Measurements from ENCODE around the gene RNF126.

The RNF126 gene

DNA sequence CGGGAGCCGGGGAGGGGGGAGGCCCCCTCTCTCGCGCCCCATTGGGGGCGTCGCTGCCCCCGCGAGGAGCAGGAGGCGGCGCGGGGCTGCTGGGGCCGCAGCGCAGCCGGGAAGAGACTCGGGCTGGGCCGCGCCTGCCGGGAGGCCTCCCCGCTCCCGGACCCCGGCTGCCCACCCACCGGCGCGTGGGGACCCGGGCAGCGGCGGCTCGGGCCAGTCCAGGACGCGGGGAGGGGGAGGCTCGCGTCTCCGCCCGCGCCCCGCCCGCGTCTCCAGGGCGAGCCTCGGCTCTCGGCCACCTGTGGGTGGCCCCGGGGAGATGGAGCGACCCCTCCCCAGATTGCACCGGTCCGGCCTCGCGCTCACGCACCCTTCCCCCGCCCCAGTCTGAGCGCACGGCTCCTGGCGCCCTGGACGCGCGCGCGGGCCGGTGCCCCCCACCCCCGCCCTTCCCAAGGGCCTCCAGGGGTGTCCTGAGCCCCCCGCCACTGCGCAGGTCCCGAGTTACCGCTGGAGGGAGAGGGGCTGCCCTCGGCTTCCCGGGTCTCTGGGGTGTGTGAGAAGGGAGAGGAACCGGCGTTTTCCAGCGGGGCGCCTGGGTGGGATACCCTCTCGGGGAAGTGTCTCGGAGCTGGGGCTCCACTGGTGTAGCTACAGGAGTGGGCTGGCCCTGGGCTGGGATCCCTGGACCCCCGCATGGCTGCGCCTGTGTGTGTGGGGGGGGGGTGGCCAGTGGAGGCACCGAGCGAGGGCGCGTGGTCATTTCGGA is 46.4 kb upstream of the RNF126 start:
- H3K27me3 ChIP-seq (ENCODE audit: insufficient read depth, poor library complexity, severe bottlenecking), result peaks cover 12% of the 10 kb centered on the region
- TF ChIP-seq SPI1 (IDR thresholded peaks at IDR 0.05; ENCODE audit: borderline replicate concordance, low read depth), result no peak
- no peak overlapping the region; the same call in 1 of the 2 replicates for H3K4me3 ChIP-seq (replicated peaks; ENCODE audit: insufficient read depth, low read length)
- no peak overlapping the region for H3K27ac ChIP-seq (replicated peaks)
- DNase-seq (ENCODE audit: low read depth in 1 of 2, low spot score in 1 of 2), result no peak

DNA sequence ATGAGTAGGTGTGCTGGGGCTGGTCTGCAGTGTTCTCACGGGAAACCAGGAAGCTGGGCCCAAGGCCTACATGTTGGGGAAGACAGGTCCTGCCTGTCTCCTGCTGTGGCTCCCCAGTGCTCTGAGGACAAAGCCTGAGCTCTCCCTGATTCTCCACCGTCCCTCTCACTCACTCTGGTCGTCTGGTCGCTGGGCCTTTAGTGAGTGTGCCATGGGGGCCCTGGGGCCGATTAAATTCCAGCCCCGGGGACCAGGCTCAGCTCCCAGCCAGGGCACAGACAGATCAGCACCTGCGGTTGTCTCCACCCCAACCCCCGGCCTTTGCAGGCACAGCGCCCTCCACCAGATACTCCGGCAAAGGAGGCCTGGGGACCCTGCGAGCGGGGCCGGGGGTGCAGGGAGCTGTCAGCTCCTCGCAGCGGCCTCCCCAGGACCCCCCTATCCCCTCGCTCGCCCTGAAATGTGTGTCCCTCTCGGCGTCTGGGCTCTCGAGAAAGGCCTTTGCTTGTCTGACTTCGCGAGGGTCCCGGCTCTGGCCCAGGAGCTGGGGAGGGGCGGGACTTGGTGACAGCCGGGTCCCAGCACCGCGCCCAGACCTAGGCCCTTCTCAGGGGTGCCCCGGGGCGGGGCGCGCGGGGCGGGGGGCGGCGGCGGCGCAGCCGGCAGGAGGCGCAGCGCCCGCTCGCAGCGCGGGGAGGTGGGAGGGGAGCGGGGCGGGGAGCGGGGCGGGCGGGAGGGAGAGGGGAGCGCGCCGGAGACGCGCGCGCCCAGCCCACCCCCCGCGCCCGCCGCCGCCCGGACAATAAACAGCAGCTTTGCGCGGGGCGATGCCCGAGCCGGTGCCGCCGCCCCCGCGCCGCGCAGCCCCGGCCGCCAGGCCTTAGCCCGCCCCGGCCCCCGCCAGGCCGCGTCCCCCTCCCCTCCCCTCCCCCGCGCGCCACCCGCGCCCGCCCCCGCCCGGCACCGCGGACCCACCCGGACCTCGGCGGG is 45.4 kb upstream of the RNF126 start, which contains the start of gene PALM:
Gene PALM, plus strand, starts transcription at position 782 of the 990 bp plus-strand sequence. CDS start 212 bp downstream, outside the sequence.
- Histone ChIP-seq H3K4me3 (replicated peaks; ENCODE audit: insufficient read depth, low read length) (no peak within 1 kb of the TSS; the same call in 1 of the 2 replicates), H3K27ac (replicated peaks) (no peak within 1 kb of the TSS), H3K27me3 (ENCODE audit: insufficient read depth, poor library complexity, severe bottlenecking) (peaks cover 12% of the 10 kb centered on the region)
- DNase-seq (ENCODE audit: low read depth in 1 of 2, low spot score in 1 of 2), result no peak
- TF ChIP-seq, protein P1, sequence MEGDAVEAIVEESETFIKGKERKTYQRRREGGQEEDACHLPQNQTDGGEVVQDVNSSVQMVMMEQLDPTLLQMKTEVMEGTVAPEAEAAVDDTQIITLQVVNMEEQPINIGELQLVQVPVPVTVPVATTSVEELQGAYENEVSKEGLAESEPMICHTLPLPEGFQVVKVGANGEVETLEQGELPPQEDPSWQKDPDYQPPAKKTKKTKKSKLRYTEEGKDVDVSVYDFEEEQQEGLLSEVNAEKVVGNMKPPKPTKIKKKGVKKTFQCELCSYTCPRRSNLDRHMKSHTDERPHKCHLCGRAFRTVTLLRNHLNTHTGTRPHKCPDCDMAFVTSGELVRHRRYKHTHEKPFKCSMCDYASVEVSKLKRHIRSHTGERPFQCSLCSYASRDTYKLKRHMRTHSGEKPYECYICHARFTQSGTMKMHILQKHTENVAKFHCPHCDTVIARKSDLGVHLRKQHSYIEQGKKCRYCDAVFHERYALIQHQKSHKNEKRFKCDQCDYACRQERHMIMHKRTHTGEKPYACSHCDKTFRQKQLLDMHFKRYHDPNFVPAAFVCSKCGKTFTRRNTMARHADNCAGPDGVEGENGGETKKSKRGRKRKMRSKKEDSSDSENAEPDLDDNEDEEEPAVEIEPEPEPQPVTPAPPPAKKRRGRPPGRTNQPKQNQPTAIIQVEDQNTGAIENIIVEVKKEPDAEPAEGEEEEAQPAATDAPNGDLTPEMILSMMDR (IDR thresholded peaks at IDR 0.05; ENCODE audit: insufficient read depth, low read length), result no peak
- TF ChIP-seq GABPA (IDR thresholded peaks at IDR 0.05; ENCODE audit: low read depth) (no peak), SPI1 (IDR thresholded peaks at IDR 0.05; ENCODE audit: borderline replicate concordance, low read depth) (no peak), POLR2AphosphoS5 (IDR thresholded peaks at IDR 0.05; ENCODE audit: low read depth) (no peak)
- TF ChIP-seq, protein P2, sequence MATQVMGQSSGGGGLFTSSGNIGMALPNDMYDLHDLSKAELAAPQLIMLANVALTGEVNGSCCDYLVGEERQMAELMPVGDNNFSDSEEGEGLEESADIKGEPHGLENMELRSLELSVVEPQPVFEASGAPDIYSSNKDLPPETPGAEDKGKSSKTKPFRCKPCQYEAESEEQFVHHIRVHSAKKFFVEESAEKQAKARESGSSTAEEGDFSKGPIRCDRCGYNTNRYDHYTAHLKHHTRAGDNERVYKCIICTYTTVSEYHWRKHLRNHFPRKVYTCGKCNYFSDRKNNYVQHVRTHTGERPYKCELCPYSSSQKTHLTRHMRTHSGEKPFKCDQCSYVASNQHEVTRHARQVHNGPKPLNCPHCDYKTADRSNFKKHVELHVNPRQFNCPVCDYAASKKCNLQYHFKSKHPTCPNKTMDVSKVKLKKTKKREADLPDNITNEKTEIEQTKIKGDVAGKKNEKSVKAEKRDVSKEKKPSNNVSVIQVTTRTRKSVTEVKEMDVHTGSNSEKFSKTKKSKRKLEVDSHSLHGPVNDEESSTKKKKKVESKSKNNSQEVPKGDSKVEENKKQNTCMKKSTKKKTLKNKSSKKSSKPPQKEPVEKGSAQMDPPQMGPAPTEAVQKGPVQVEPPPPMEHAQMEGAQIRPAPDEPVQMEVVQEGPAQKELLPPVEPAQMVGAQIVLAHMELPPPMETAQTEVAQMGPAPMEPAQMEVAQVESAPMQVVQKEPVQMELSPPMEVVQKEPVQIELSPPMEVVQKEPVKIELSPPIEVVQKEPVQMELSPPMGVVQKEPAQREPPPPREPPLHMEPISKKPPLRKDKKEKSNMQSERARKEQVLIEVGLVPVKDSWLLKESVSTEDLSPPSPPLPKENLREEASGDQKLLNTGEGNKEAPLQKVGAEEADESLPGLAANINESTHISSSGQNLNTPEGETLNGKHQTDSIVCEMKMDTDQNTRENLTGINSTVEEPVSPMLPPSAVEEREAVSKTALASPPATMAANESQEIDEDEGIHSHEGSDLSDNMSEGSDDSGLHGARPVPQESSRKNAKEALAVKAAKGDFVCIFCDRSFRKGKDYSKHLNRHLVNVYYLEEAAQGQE (IDR thresholded peaks at IDR 0.05; ENCODE audit: insufficient replicate concordance, low read depth), result no peak

DNA sequence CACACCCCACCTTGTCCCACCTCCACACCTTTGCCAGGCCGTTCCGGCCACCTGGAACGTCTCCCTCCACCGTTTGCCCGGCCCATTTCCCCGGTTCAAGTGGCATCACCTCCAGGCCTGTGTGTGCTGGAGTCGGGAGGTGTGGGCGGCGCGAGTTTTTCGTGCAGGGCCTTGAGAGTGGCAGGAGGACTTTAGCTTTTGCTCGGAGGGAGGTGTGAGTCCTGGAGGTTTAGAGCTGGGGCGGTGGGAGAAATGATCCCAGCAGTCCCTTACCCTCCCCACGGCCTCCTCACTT is 41.4 kb upstream of the RNF126 start:
- peak overlapping the region; percentile 43; the same call in 1 of the 2 replicates for H3K27ac ChIP-seq (replicated peaks)
- TF ChIP-seq, protein P2 (IDR thresholded peaks at IDR 0.05; ENCODE audit: insufficient replicate concordance, low read depth), result no peak

DNA sequence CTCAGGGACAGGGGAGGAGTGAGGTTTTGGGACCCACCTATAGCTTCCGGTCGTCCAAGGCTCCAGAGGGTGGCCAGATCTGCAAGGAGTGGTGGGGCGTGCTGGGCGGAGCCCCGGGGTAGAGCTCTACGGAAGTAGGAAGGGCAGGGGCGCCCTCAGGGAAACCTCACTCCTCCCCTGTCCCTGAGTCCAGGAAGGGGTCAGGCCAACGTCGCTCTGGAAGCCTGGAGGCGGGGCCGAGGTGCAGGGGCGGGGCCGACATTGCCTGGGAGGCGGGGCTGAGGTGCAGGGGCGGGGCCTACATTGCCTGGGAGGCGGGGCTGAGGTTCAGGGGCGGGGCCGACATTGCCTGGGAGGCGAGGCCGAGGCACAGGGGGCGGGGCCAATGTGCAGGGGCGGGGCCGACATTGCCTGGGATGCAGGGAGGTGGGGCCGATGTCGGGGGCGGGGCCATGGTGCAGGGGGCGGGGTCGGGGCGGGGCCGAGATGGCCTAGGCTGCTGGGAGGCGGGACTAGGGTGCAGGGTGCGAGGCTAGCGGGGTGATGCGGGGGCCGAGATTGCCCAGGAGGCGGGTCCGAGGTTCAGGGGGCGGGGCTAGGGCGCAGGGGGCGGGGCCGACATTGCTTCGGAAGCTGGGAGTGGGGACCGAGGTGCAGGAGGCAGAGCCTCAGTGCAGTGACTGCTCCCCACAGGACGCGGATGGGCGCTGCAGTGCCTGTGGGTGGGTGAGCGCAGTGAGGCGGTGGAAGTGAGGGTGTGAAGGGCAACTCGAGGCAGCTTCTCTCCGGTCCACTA is 40.8 kb upstream of the RNF126 start:
- TF ChIP-seq, protein P1 (IDR thresholded peaks at IDR 0.05; ENCODE audit: insufficient read depth, low read length), result no peak
- TF ChIP-seq GABPA (IDR thresholded peaks at IDR 0.05; ENCODE audit: low read depth) (no peak), POLR2AphosphoS5 (IDR thresholded peaks at IDR 0.05; ENCODE audit: low read depth) (peak; percentile 51; the same call in 1 of the 2 replicates)
- peak overlapping the region; percentile 64 for H3K4me3 ChIP-seq (replicated peaks; ENCODE audit: insufficient read depth, low read length)
- H3K27me3 ChIP-seq (ENCODE audit: insufficient read depth, poor library complexity, severe bottlenecking), result no peaks in the 10 kb centered on the region
- peak; percentile 91 to 96 for DNase-seq (ENCODE audit: low read depth in 1 of 2, low spot score in 1 of 2)
- peak overlapping the region; percentile 74 for H3K27ac ChIP-seq (replicated peaks)

More for the DNA sequence above, 41.4 kb upstream of the RNF126 start:
- H3K4me3 ChIP-seq (replicated peaks; ENCODE audit: insufficient read depth, low read length), result peak overlapping the region; percentile 17
- H3K27me3 ChIP-seq (ENCODE audit: insufficient read depth, poor library complexity, severe bottlenecking), result peaks cover under 1% of the 10 kb centered on the region
- DNase-seq (ENCODE audit: low read depth in 1 of 2, low spot score in 1 of 2), result no peak

Measured in HL-60 (cell line).